SIG-M5 treated with dmso at 0.1 percent for 504 hours (cell line): ENCODE measurements around the gene HK1.
"Not testable (repeated sequence)": the region's sequence is repeated elsewhere in the genome, so short reads cannot be mapped to it uniquely, and the experiment has no call there.

ENCODE experiments used
- DNase-seq: peaks from one replicate; lab custom pipeline; 2025; ENCODE audit not compliant: unreplicated experiment; lab: John Stamatoyannopoulos, UW

Gene HK1

DNA sequence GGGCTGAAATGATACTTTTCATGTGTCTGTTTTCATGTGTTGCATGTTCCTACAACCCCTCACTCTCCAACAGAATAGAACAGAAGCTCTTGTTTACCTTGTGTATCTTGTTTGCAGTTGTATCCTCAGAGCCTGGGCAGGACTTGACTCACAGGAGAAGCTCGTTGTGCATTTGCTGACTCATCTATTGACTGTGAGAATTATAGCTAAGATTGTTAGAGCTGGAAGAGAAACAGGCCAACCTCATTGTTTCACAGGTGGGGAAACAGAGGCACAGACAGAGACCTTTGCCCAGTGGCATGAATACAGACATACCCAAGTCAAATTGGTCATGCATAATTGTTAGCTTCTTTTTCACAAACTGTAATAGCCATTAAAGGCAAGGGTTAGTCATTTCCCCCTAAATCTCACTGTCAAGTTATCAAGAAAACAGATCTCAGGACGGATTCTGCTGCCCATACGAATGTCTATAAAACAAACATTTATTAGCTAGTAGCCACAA is 168.4 kb downstream of the HK1 start:
- DNase-seq, result peak; percentile 35

DNA sequence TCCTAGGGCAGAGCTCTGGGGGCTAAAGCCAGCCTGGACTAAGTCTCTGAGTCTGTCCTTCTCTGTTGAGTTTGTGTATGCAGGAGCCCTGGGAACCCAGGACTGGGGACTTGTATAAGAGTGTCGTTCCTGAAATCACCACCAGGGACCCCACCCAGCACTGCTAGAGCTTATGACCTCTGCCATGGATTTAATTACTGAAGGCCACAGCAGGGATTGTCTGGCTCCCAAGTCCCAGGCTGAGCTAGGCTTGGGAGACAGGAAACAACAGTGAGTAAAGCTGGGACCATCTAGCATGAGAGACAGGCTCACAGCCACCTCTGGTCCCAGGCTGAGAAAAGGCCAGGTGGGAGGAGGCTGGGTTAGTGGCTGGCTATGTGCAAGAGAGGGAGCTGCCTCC is 171.5 kb downstream of the HK1 start:
- peak; percentile 45 for DNase-seq

DNA sequence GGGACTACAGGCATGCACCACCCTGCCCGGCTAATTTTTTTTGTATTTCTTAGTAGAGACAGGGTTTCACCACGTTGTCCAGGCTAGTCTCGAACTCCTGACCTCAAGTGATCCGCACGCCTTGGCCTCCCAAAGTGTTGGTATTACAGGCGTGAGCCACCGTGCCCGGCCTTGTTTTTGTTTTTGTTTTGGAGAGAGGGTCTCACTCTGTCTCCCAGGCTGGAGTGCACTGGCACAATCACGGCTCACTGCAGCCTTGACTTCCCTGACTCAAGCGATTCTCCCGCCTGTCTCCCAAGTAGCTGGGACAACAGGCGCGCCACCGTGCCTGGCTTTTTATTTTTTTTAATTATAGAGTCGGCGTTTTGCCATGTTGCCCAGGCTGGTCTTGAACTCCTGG is 172.1 kb downstream of the HK1 start:
- not testable (repeated sequence) for DNase-seq

DNA sequence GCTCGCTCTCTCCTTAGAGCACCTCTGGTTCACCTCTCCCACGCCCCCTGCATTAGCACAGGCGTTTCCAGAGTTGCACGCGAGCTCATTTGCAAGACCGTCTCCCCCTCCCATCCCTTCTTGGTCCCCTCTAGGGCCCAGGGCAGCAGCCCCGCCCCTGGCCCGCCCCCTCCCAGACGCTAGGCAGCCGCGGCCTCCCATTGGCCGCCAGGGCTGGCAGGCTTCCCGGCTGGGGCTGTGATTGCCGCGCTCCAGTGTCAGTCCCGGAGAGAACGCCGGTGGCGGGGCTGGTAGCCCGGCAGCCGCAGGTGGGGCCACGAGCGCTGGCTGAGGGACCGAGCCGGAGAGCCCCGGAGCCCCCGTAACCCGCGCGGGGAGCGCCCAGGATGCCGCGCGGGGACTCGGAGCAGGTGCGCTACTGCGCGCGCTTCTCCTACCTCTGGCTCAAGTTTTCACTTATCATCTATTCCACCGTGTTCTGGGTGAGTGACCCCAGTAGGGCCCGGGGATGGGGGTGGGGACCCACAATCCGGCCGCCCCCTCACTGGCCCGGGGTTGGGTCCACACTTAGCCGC is 173.0 kb downstream of the HK1 start, which contains the start of gene TSPAN15:
TSS of gene TSPAN15 (plus strand) at position 257 of the 575 bp plus-strand sequence. CDS start at position 387, 130 bp downstream.
- peak; percentile 37 for DNase-seq
